Endothelial cell of umbilical vein (primary cell): ENCODE measurements around the gene SLC35A3. TPM values are rescaled to one million over a fixed set of nuclear protein-coding genes. Genes with fewer than 3 reads are reported as not detected.
"Not testable (repeated sequence)": the region's sequence is repeated elsewhere in the genome, so short reads cannot be mapped to it uniquely, and the experiment has no call there.

ENCODE experiments used
- BruUV-seq: library from RNA; stranded (reverse); fragments of 400-500 nt; replicated peaks from 2 replicates; lab custom pipeline; 2021; lab: Mats Ljungman, UMichigan
- CTCF ChIA-PET: fragments of 300-600, 350-600 bp; sonication (Branson Sonifier 250); formaldehyde crosslinking; loops from one replicate; lab custom pipeline; 2021; ENCODE audit warnings: antibody characterized with exemption, inconsistent platforms; lab: Charles Lee
- POLR2A ChIA-PET: fragments of 300-600, 350-600 bp; sonication (Branson Sonifier 250); formaldehyde crosslinking; loops from one replicate; lab custom pipeline; 2021; ENCODE audit warnings: antibody characterized with exemption, inconsistent platforms; lab: Charles Lee
- DNase-seq: peaks from one replicate; pipeline ENCODE4 v3.0.0-alpha.2; 2011; ENCODE audit warnings: low read depth, low spot score
- FAIRE-seq: peaks from 2 replicates; lab custom pipeline; 2011; peaks lifted over from hg19 to GRCh38; lab: Jason Lieb, UNC
- H2AFZ ChIP-seq: 2 replicates; pipeline ENCODE4 v1.6.0; 2012; ENCODE audit warnings: low read depth, low read length, control low read depth, inconsistent platforms
- H3K27ac ChIP-seq: 2 replicates; pipeline ENCODE4 v1.5.1; 2011; ENCODE audit warnings: low read depth, mild to moderate bottlenecking, control low read depth, low read length, moderate library complexity; ENCODE audit not compliant: insufficient read depth
- H3K27me3 ChIP-seq, 2 experiments: 2 replicates each; pipeline versions ENCODE4 v1.6.0 to v1.6.1; 2011; ENCODE audit warnings: low read length in 2 of 2, mixed read lengths in 1 of 2; ENCODE audit not compliant: control insufficient read depth in 2 of 2, insufficient read depth in 2 of 2
- H3K36me3 ChIP-seq, 2 experiments: 2 replicates in 1 of 2; 3 replicates in 1 of 2; pipeline ENCODE4 v1.5.1; 2011; ENCODE audit warnings: low read length in 2 of 2, mild to moderate bottlenecking in 1 of 2, moderate library complexity in 1 of 2; ENCODE audit not compliant: control insufficient read depth in 2 of 2, insufficient read depth in 2 of 2; ENCODE audit errors: extremely low read depth in 1 of 2
- H3K4me1 ChIP-seq: 3 replicates; pipeline ENCODE4 v1.5.1; 2011; ENCODE audit warnings: mild to moderate bottlenecking, low read length; ENCODE audit not compliant: control insufficient read depth, insufficient read depth; ENCODE audit errors: extremely low read depth
- H3K4me2 ChIP-seq: 2 replicates; pipeline ENCODE4 v1.6.1; 2011; ENCODE audit warnings: low read length, control low read depth, mixed read lengths; ENCODE audit not compliant: insufficient read depth
- H3K4me3 ChIP-seq, 3 experiments: fragments of 200-600 bp in 1 of 3; sonication (generic), shearing (Covaris generic) in 1 of 3; replicated peaks in 1 of 3; 2 replicates each; pipeline ENCODE4 v1.5.1; 2011 to 2016; ENCODE audit warnings: control low read depth in 3 of 3, low read length in 3 of 3, mild to moderate bottlenecking in 2 of 3, inconsistent platforms in 1 of 3, low read depth in 1 of 3, moderate library complexity in 1 of 3; ENCODE audit not compliant: insufficient read depth in 1 of 3
- H3K79me2 ChIP-seq: 2 replicates; pipeline ENCODE4 v1.6.0; 2012; ENCODE audit warnings: low read length, inconsistent platforms; ENCODE audit not compliant: control insufficient read depth, insufficient read depth
- H3K9ac ChIP-seq: replicated peaks from 2 replicates; pipeline ENCODE3; 2011; ENCODE audit warnings: low read length, control low read depth; ENCODE audit not compliant: insufficient read depth; ENCODE audit errors: extremely low read depth
- H3K9me1 ChIP-seq: replicated peaks from 3 replicates; pipeline ENCODE4 v1.6.0; 2011; ENCODE audit warnings: mild to moderate bottlenecking, low read length; ENCODE audit not compliant: control insufficient read depth, insufficient read depth; ENCODE audit errors: extremely low read depth
- H3K9me3 ChIP-seq: replicated peaks from 2 replicates; pipeline ENCODE4 v1.5.1; 2012; ENCODE audit warnings: low read length, inconsistent platforms; ENCODE audit not compliant: control insufficient read depth, insufficient read depth
- H4K20me1 ChIP-seq: replicated peaks from 2 replicates; pipeline ENCODE3; 2011; ENCODE audit warnings: mild to moderate bottlenecking, low read length; ENCODE audit not compliant: control insufficient read depth, insufficient read depth; ENCODE audit errors: extremely low read depth
- EZH2 ChIP-seq: IDR thresholded peaks from 2 replicates; pipeline ENCODE4 v1.6.1; 2012; ENCODE audit warnings: borderline replicate concordance, low read depth, mild to moderate bottlenecking, moderate library complexity, low read length, inconsistent platforms; ENCODE audit not compliant: severe bottlenecking
- FOS ChIP-seq: IDR thresholded peaks from 2 replicates; pipeline ENCODE4 v1.6.1; 2011; ENCODE audit warnings: mild to moderate bottlenecking, low read length, moderate library complexity, borderline replicate concordance; ENCODE audit not compliant: insufficient read depth
- GATA2 ChIP-seq: IDR thresholded peaks from 2 replicates; pipeline ENCODE4 v1.7.0; 2011; ENCODE audit warnings: low read depth, mild to moderate bottlenecking, moderate library complexity, mixed read lengths, low read length; ENCODE audit not compliant: insufficient read length, insufficient read depth
- JUN ChIP-seq: IDR thresholded peaks from 2 replicates; pipeline ENCODE4 v1.6.1; 2011; ENCODE audit warnings: borderline replicate concordance, low read depth; ENCODE audit not compliant: insufficient read length, insufficient read depth
- MYC ChIP-seq: IDR thresholded peaks from one replicate; pipeline ENCODE4 v1.6.1; 2011; ENCODE audit warnings: mild to moderate bottlenecking, low read depth, low read length
- POLR2A ChIP-seq: IDR thresholded peaks from 2 replicates; pipeline ENCODE4 v1.6.1; 2012; ENCODE audit warnings: low read depth, mild to moderate bottlenecking, control low read depth, low read length
- POLR2AphosphoS5 ChIP-seq: IDR thresholded peaks from 2 replicates; pipeline ENCODE4 v1.6.1; 2012; ENCODE audit warnings: low read depth, mild to moderate bottlenecking, control low read depth, low read length, moderate library complexity; ENCODE audit not compliant: insufficient read depth
- dilution Hi-C: fragments of 300-500 bp; cut with MboI; formaldehyde crosslinking; loops from one replicate; pipeline ENCODE4 v1.15.0; 2019; ENCODE audit warnings: low sequenced_read_pairs; ENCODE audit not compliant: extremely low pct_ligation_motif_present
- intact Hi-C: fragments of 100-400 bp; cut with micrococcal nuclease; formaldehyde crosslinking; loops from one replicate; pipeline ENCODE4 v1.10.0; 2022
- polyA plus RNA-seq, 4 experiments: library from polyadenylated mRNA; depleted of rRNA in 3 of 4; stranded (reverse) in 3 of 4; unstranded in 1 of 4; fragments of >200 nt; gene quantifications; 2 replicates each; pipeline versions ENCODE4 v1.2.1 to v1.2.3, GENCODE V29; 2011 to 2012; ENCODE audit warnings: missing spikeins in 1 of 4
- total RNA-seq: library from RNA; stranded (reverse); gene quantifications from 2 replicates; pipeline ENCODE4 v1.2.3, GENCODE V29; 2021
- TF ChIP-seq, protein P1 (sequence below), 2 donors: IDR thresholded peaks; 1 replicate in 1 of 2; 2 replicates in 1 of 2; pipeline ENCODE4 v1.5.1; 2011; ENCODE audit warnings: low read length in 2 of 2, mild to moderate bottlenecking in 2 of 2, moderate library complexity in 2 of 2, control low read depth in 1 of 2, inconsistent platforms in 1 of 2, low read depth in 1 of 2; ENCODE audit not compliant: insufficient read depth in 1 of 2; ENCODE audit errors: extremely low read depth in 1 of 2
- TF ChIP-seq, protein P2 (sequence below): IDR thresholded peaks from 2 replicates; pipeline ENCODE4 v1.6.1; 2011; ENCODE audit not compliant: insufficient read depth, insufficient read length

SLC35A3 gene
- total and polyA plus RNA-seq, 2 donors (not counting 3 experiments of a cell fraction or from before 2014, with no cell fraction given): 3.6 to 19.0 TPM

DNA sequence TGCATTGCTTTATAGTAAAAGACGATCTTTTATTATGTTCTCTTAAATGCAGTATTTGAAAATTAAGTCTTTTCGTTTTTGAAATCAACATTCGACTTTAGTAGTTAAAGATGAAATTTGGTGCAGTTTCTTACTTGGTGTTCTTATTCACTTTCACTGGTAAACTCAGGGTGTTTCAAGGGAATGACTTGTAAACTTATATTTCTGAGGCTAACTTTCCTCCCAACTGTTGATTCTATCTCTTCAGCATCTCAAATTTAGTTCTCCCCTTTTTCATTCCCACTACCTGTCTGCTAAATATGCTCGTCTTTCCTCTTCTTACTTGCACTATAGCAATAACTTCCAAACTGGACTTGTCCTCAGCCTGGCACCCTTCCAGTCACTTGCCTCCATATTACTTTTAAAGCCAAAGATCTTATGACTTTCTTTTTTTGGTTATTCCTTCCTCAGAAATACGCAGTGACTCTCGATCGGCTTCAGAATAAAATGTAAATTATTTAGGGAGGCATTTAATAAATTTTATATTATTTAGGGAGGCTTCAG is 988 bp downstream of the SLC35A3 start:
- H3K9ac ChIP-seq: peak overlapping the region; percentile 79
- BruUV-seq: TSS peak; percentile 15
- no peaks in the 10 kb centered on the region for H4K20me1 ChIP-seq
- POLR2A ChIA-PET: no interaction called here
- no peaks in the 10 kb centered on the region for H3K36me3 ChIP-seq
- peak overlapping the region; percentile 62 to 91 (median 69) for H3K4me3 ChIP-seq
- H3K9me1 ChIP-seq: no peaks in the 10 kb centered on the region
- dilution Hi-C loops: no loop called here
- peaks cover 11% of the 10 kb centered on the region for H3K4me1 ChIP-seq
- FAIRE-seq (no peak), DNase-seq (no peak)
- no peaks in the 10 kb centered on the region for H3K9me3 ChIP-seq
- intact Hi-C loops: loop anchor here (5.0 to 10.0 kb wide), 3 partner anchors 118 to 484 kb away; partner anchors contain the start of genes AGL, SASS6 and TRMT13
- CTCF ChIA-PET: interaction anchor here (0.9 to 1.4 kb wide), 3 partner anchors 11 to 898 kb away, joined by 3 to 4 read pairs (median 4); no protein-coding TSS in a partner anchor
- TF ChIP-seq JUN: no peak
- no peak for TF ChIP-seq FOS
- TF ChIP-seq, protein P1, sequence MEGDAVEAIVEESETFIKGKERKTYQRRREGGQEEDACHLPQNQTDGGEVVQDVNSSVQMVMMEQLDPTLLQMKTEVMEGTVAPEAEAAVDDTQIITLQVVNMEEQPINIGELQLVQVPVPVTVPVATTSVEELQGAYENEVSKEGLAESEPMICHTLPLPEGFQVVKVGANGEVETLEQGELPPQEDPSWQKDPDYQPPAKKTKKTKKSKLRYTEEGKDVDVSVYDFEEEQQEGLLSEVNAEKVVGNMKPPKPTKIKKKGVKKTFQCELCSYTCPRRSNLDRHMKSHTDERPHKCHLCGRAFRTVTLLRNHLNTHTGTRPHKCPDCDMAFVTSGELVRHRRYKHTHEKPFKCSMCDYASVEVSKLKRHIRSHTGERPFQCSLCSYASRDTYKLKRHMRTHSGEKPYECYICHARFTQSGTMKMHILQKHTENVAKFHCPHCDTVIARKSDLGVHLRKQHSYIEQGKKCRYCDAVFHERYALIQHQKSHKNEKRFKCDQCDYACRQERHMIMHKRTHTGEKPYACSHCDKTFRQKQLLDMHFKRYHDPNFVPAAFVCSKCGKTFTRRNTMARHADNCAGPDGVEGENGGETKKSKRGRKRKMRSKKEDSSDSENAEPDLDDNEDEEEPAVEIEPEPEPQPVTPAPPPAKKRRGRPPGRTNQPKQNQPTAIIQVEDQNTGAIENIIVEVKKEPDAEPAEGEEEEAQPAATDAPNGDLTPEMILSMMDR (IDR thresholded peaks at IDR 0.05; ENCODE audit: extremely low read depth in 1 of 2, insufficient read depth in 1 of 2, low read depth in 1 of 2, low read length in 2 of 2): no peak
- TF ChIP-seq POLR2A: no peak
- no peak for TF ChIP-seq MYC
- no peak for TF ChIP-seq GATA2
- TF ChIP-seq EZH2: no peak
- TF ChIP-seq, protein P2, sequence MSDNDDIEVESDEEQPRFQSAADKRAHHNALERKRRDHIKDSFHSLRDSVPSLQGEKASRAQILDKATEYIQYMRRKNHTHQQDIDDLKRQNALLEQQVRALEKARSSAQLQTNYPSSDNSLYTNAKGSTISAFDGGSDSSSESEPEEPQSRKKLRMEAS: no peak
- no peak for TF ChIP-seq POLR2AphosphoS5
- peak overlapping the region; percentile 97 for H3K4me2 ChIP-seq
- no peaks in the 10 kb centered on the region for H3K27me3 ChIP-seq
- H2AFZ ChIP-seq: peak overlapping the region; percentile 95
- H3K27ac ChIP-seq: peak overlapping the region; percentile 25
- H3K79me2 ChIP-seq: peaks cover 18% of the 10 kb centered on the region

DNA sequence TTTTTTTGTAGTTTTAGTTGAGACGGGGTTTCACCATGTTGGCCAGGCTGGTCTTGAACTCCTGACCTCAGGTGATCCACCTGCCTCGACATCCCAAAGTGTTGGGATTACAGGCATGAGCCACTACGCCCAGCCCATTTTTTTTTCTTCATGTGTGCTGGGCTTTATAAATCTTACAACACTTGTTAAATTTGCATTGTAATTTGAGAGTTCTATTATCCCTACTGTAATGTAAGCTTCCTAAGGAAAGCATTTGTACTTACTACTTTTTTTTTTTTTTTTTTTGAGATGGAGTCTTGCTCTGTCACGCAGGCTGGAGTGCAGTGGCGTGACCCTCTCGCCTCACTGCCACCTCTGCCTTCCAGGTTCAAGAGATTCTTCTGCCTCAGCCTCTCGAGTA is 2.3 kb downstream of the SLC35A3 start:
- H3K4me2 ChIP-seq, H3K36me3 ChIP-seq, DNase-seq, H3K9ac ChIP-seq, H3K9me1 ChIP-seq, H3K27ac ChIP-seq, H3K4me3 ChIP-seq, POLR2A ChIA-PET, H2AFZ ChIP-seq, H4K20me1 ChIP-seq, BruUV-seq, dilution Hi-C loops, H3K27me3 ChIP-seq, FAIRE-seq, H3K9me3 ChIP-seq: not testable (repeated sequence)
- CTCF ChIA-PET: interaction anchor here (1.0 to 1.5 kb wide), 3 partner anchors 9 to 19 kb away, joined by 3 read pairs; no protein-coding TSS in a partner anchor
- H3K79me2 ChIP-seq: peaks cover 18% of the 10 kb centered on the region
- peaks cover 11% of the 10 kb centered on the region for H3K4me1 ChIP-seq
- intact Hi-C loops: loop anchor here (5.0 to 10.0 kb wide), 3 partner anchors 120 to 483 kb away; partner anchors contain the start of genes AGL, SASS6 and TRMT13
